Hepatocyte (in vitro differentiated cells): ENCODE results near the gene SPATA12.

Experiments
- CTCF ChIP-seq: fragments of 200-600 bp; sonication (generic); IDR thresholded peaks from 2 replicates; pipeline ENCODE4 v1.5.1; 2016; ENCODE audit warnings: antibody characterized with exemption, mild to moderate bottlenecking; ENCODE audit not compliant: poor library complexity
- EZH2phosphoT487 ChIP-seq: fragments of 200-600 bp; sonication (generic); IDR thresholded peaks from one replicate; pipeline ENCODE4 v1.6.1; 2018; ENCODE audit warnings: antibody characterized with exemption, mild to moderate bottlenecking, low read depth, moderate library complexity; ENCODE audit not compliant: unreplicated experiment, severe bottlenecking

- TF ChIP-seq CTCF = peak; percentile 18
- no peak for TF ChIP-seq EZH2phosphoT487
Observed at GRCh38 chr3:57093489-57093888, 33.0 kb downstream of the SPATA12 start.
